Activated naive CD4-positive, alpha-beta T cell treated with anti-CD3 and anti-CD28 coated beads, Interleukin-2, amount 10 ng/mL, durations not matched to agents 7 days and 5 days (primary cell): ENCODE data around the gene HERC2.
"Not testable (repeated sequence)": the region's sequence is repeated elsewhere in the genome, so short reads cannot be mapped to it uniquely, and the experiment has no call there.

Source experiments
- CTCF ChIA-PET: fragments of 350-600 bp; sonication (Branson Sonifier 250); formaldehyde crosslinking; loops from one replicate; lab custom pipeline; 2021; ENCODE audit warnings: antibody characterized with exemption; lab: Charles Lee
- DNase-seq: peaks from one replicate; pipeline ENCODE4 v3.0.0-alpha.2; 2020
- H3K27ac Mint-ChIP-seq: one replicate; pipeline ENCODE4 v1.8.0; 2021; ENCODE audit warnings: mild to moderate bottlenecking, moderate library complexity, mixed read lengths
- H3K27me3 Mint-ChIP-seq: one replicate; pipeline ENCODE4 v1.8.0; 2021; ENCODE audit warnings: mild to moderate bottlenecking, mixed read lengths
- H3K36me3 Mint-ChIP-seq: one replicate; pipeline ENCODE4 v1.8.0; 2021; ENCODE audit warnings: mixed read lengths
- H3K4me1 Mint-ChIP-seq: one replicate; pipeline ENCODE4 v1.8.0; 2021; ENCODE audit warnings: mixed read lengths
- H3K4me3 Mint-ChIP-seq: one replicate; pipeline ENCODE4 v1.8.0; 2021; ENCODE audit warnings: mild to moderate bottlenecking, moderate library complexity, mixed read lengths
- H3K9me3 Mint-ChIP-seq: one replicate; pipeline ENCODE4 v1.8.0; 2021; ENCODE audit warnings: mixed read lengths

Gene HERC2

GRCh38 chr15:28264166-28264565 lies 57.8 kb downstream of the HERC2 start:
- DNase-seq: no peak
- CTCF ChIA-PET: no interaction called here
- peaks cover 43% of the 10 kb centered on the region for H3K36me3 Mint-ChIP-seq

GRCh38 chr15:28262438-28262837 lies 59.5 kb downstream of the HERC2 start:
- H3K4me1 Mint-ChIP-seq: peaks cover 7% of the 10 kb centered on the region
- no peak overlapping the region for H3K4me3 Mint-ChIP-seq
- no peaks in the 10 kb centered on the region for H3K9me3 Mint-ChIP-seq
- no peak for DNase-seq
- H3K36me3 Mint-ChIP-seq: peaks cover 26% of the 10 kb centered on the region
- H3K27ac Mint-ChIP-seq: no peak overlapping the region
- CTCF ChIA-PET: no interaction called here
- no peaks in the 10 kb centered on the region for H3K27me3 Mint-ChIP-seq

More at GRCh38 chr15:28264166-28264565, 57.8 kb downstream of the HERC2 start:
- peaks cover 7% of the 10 kb centered on the region for H3K4me1 Mint-ChIP-seq
- no peak overlapping the region for H3K27ac Mint-ChIP-seq
- H3K4me3 Mint-ChIP-seq: no peak overlapping the region
- no peaks in the 10 kb centered on the region for H3K9me3 Mint-ChIP-seq
- no peaks in the 10 kb centered on the region for H3K27me3 Mint-ChIP-seq

- Mint-ChIP-seq H3K27me3 (no peaks in the 10 kb centered on the region), H3K27ac (no peak overlapping the region), H3K36me3 (peaks cover 26% of the 10 kb centered on the region), H3K9me3 (no peaks in the 10 kb centered on the region), H3K4me3 (no peak overlapping the region), H3K4me1 (peaks cover 7% of the 10 kb centered on the region)
- no peak for DNase-seq
- CTCF ChIA-PET: no interaction called here
These were observed 61.3 kb downstream of the HERC2 start for GRCh38 chr15:28260722-28261121.

GRCh38 chr15:28260317-28260716 lies 61.7 kb downstream of the HERC2 start:
- Mint-ChIP-seq H3K9me3 (no peaks in the 10 kb centered on the region), H3K27me3 (no peaks in the 10 kb centered on the region), H3K36me3 (peaks cover 26% of the 10 kb centered on the region), H3K4me1 (peaks cover 7% of the 10 kb centered on the region), H3K27ac (no peak overlapping the region), H3K4me3 (no peak overlapping the region)
- CTCF ChIA-PET: no interaction called here
- no peak for DNase-seq

GRCh38 chr15:28255965-28256364 lies 66.0 kb downstream of the HERC2 start:
- CTCF ChIA-PET: no interaction called here
- H3K9me3 Mint-ChIP-seq: no peaks in the 10 kb centered on the region
- peaks cover 5% of the 10 kb centered on the region for H3K4me1 Mint-ChIP-seq
- H3K4me3 Mint-ChIP-seq: no peak overlapping the region
- no peak for DNase-seq
- H3K27ac Mint-ChIP-seq: no peak overlapping the region
- H3K36me3 Mint-ChIP-seq: peaks cover 27% of the 10 kb centered on the region
- no peaks in the 10 kb centered on the region for H3K27me3 Mint-ChIP-seq

- Mint-ChIP-seq H3K36me3 (peaks cover 35% of the 10 kb centered on the region), H3K4me3 (no peak overlapping the region), H3K27me3 (no peaks in the 10 kb centered on the region), H3K27ac (no peak overlapping the region), H3K4me1 (no peaks in the 10 kb centered on the region), H3K9me3 (peaks cover 2% of the 10 kb centered on the region)
- CTCF ChIA-PET: no interaction called here
- DNase-seq: no peak
These were observed 69.1 kb downstream of the HERC2 start for GRCh38 chr15:28252831-28253230.

- H3K9me3 Mint-ChIP-seq: peaks cover 9% of the 10 kb centered on the region
- H3K4me3 Mint-ChIP-seq: no peak overlapping the region
- H3K4me1 Mint-ChIP-seq: no peaks in the 10 kb centered on the region
- CTCF ChIA-PET: no interaction called here
- peaks cover 49% of the 10 kb centered on the region for H3K36me3 Mint-ChIP-seq
- no peak for DNase-seq
- H3K27ac Mint-ChIP-seq: no peak overlapping the region
- H3K27me3 Mint-ChIP-seq: no peaks in the 10 kb centered on the region
These were observed 75.4 kb downstream of the HERC2 start for GRCh38 chr15:28246605-28247004.

- Mint-ChIP-seq H3K4me1 (no peaks in the 10 kb centered on the region), H3K36me3 (peaks cover 51% of the 10 kb centered on the region), H3K27me3 (no peaks in the 10 kb centered on the region), H3K27ac (no peak overlapping the region), H3K4me3 (no peak overlapping the region), H3K9me3 (peaks cover 7% of the 10 kb centered on the region)
- DNase-seq: no peak
- CTCF ChIA-PET: no interaction called here
These were observed 78.1 kb downstream of the HERC2 start for GRCh38 chr15:28243901-28244300.

GRCh38 chr15:28243399-28243798 lies 78.6 kb downstream of the HERC2 start:
- CTCF ChIA-PET: no interaction called here
- Mint-ChIP-seq H3K4me3 (no peak overlapping the region), H3K4me1 (peaks cover 4% of the 10 kb centered on the region), H3K36me3 (peaks cover 49% of the 10 kb centered on the region), H3K27me3 (no peaks in the 10 kb centered on the region), H3K27ac (no peak overlapping the region), H3K9me3 (peaks cover 7% of the 10 kb centered on the region)
- DNase-seq: no peak

GRCh38 chr15:28238296-28238695 lies 83.7 kb downstream of the HERC2 start:
- CTCF ChIA-PET, H3K27me3 Mint-ChIP-seq, DNase-seq, H3K4me3 Mint-ChIP-seq, H3K9me3 Mint-ChIP-seq: not testable (repeated sequence)
- H3K27ac Mint-ChIP-seq: peak overlapping the region; percentile 33
- H3K4me1 Mint-ChIP-seq: peaks cover 12% of the 10 kb centered on the region
- peaks cover 35% of the 10 kb centered on the region for H3K36me3 Mint-ChIP-seq

- H3K4me3 Mint-ChIP-seq, DNase-seq, H3K27me3 Mint-ChIP-seq, H3K4me1 Mint-ChIP-seq, H3K27ac Mint-ChIP-seq, H3K9me3 Mint-ChIP-seq, CTCF ChIA-PET: not testable (repeated sequence)
- peaks cover 24% of the 10 kb centered on the region for H3K36me3 Mint-ChIP-seq
These were observed 90.2 kb downstream of the HERC2 start for GRCh38 chr15:28231743-28232142.

GRCh38 chr15:28231336-28231735 lies 90.6 kb downstream of the HERC2 start:
- not testable (repeated sequence) for H3K4me1 Mint-ChIP-seq, DNase-seq
- H3K36me3 Mint-ChIP-seq: peaks cover 24% of the 10 kb centered on the region

GRCh38 chr15:28228990-28229640 lies 92.9 kb downstream of the HERC2 start:
- peaks cover 32% of the 10 kb centered on the region for H3K36me3 Mint-ChIP-seq
- H3K4me1 Mint-ChIP-seq, H3K9me3 Mint-ChIP-seq, H3K27me3 Mint-ChIP-seq, H3K27ac Mint-ChIP-seq, H3K4me3 Mint-ChIP-seq, CTCF ChIA-PET, DNase-seq: not testable (repeated sequence)

More at GRCh38 chr15:28231336-28231735, 90.6 kb downstream of the HERC2 start:
- H3K27me3 Mint-ChIP-seq, H3K4me3 Mint-ChIP-seq, H3K27ac Mint-ChIP-seq, CTCF ChIA-PET, H3K9me3 Mint-ChIP-seq: not testable (repeated sequence)

- DNase-seq: no peak
- H3K36me3 Mint-ChIP-seq: peaks cover 31% of the 10 kb centered on the region
- CTCF ChIA-PET: no interaction called here
- no peaks in the 10 kb centered on the region for H3K27me3 Mint-ChIP-seq
- no peak overlapping the region for H3K27ac Mint-ChIP-seq
- no peaks in the 10 kb centered on the region for H3K4me1 Mint-ChIP-seq
- no peak overlapping the region for H3K4me3 Mint-ChIP-seq
- H3K9me3 Mint-ChIP-seq: no peaks in the 10 kb centered on the region
These were observed 93.9 kb downstream of the HERC2 start for GRCh38 chr15:28228096-28228495.

GRCh38 chr15:28227303-28227702 lies 94.7 kb downstream of the HERC2 start:
- CTCF ChIA-PET, DNase-seq, H3K9me3 Mint-ChIP-seq, H3K4me3 Mint-ChIP-seq, H3K27me3 Mint-ChIP-seq, H3K27ac Mint-ChIP-seq, H3K4me1 Mint-ChIP-seq: not testable (repeated sequence)
- H3K36me3 Mint-ChIP-seq: peaks cover 25% of the 10 kb centered on the region
